Stimulated activated naive CD4-positive, alpha-beta T cell (primary cell): ENCODE data around the gene SGO1.

Experiments used
- DNase-seq, 6 experiments: peaks; one replicate each; lab custom pipeline; 2025; lab: John Stamatoyannopoulos, UW

Gene SGO1

GRCh38 chr3:20154928-20155327 is 31.1 kb downstream of the SGO1 start:
- DNase-seq = no peak

- no peak for DNase-seq
Observed at GRCh38 chr3:20154078-20154477, 31.9 kb downstream of the SGO1 start.

GRCh38 chr3:20148466-20148865 is 37.5 kb downstream of the SGO1 start:
- DNase-seq = no peak

GRCh38 chr3:20147361-20147760 is 38.6 kb downstream of the SGO1 start:
- DNase-seq = no peak

- DNase-seq = no peak
Observed at GRCh38 chr3:20146301-20146700, 39.7 kb downstream of the SGO1 start.

- DNase-seq = no peak
Observed at GRCh38 chr3:20145874-20146273, 40.1 kb downstream of the SGO1 start.

GRCh38 chr3:20143519-20143918 is 42.5 kb downstream of the SGO1 start:
- DNase-seq = no peak

GRCh38 chr3:20142517-20142916 is 43.5 kb downstream of the SGO1 start:
- no peak for DNase-seq

GRCh38 chr3:20141851-20142250 is 44.2 kb downstream of the SGO1 start:
- no peak for DNase-seq

GRCh38 chr3:20141316-20141715 is 44.7 kb downstream of the SGO1 start:
- no peak for DNase-seq

- no peak for DNase-seq
Observed at GRCh38 chr3:20140881-20141280, 45.1 kb downstream of the SGO1 start.

GRCh38 chr3:20137647-20138046 is 48.4 kb downstream of the SGO1 start:
- DNase-seq = no peak

GRCh38 chr3:20136231-20136630 is 49.8 kb downstream of the SGO1 start:
- no peak for DNase-seq

- no peak for DNase-seq
Observed at GRCh38 chr3:20130106-20130505, 55.9 kb downstream of the SGO1 start.

GRCh38 chr3:20128358-20128757 is 57.6 kb downstream of the SGO1 start:
- DNase-seq = no peak

- DNase-seq = no peak
Observed at GRCh38 chr3:20125897-20126296, 60.1 kb downstream of the SGO1 start.

- no peak for DNase-seq
Observed at GRCh38 chr3:20125289-20125688, 60.7 kb downstream of the SGO1 start.

GRCh38 chr3:20123131-20123652 is 62.8 kb downstream of the SGO1 start:
- no peak for DNase-seq

GRCh38 chr3:20121088-20121487 is 64.9 kb downstream of the SGO1 start:
- no peak for DNase-seq
